Epidermal melanocyte (primary cell): Measurements from ENCODE around the gene EHBP1.

Experiments
- DNase-seq: peaks from one replicate; pipeline ENCODE4 v3.0.0; 2011; ENCODE audit warnings: low spot score; ENCODE audit not compliant: insufficient read length

EHBP1 gene

DNA sequence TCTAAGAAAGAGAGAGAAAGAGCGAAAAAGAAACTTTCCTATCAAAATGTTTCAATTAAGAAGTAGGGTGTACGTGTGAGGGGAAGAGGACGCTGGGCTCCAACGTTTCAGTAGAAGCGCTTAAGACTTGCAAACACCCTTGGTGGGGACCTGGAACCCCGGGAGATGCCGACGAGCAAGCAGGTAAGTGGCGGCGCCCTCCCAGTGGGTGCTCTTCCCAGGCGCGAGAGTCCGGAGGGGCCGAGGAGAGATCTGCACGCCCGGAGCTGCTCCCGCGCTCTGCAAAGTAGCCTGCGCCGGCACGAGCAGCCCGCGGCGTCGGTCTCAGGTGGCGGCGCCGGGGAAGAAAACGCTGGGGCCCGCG lies 344.4 kb downstream of the EHBP1 start:
- DNase-seq: no peak

DNA sequence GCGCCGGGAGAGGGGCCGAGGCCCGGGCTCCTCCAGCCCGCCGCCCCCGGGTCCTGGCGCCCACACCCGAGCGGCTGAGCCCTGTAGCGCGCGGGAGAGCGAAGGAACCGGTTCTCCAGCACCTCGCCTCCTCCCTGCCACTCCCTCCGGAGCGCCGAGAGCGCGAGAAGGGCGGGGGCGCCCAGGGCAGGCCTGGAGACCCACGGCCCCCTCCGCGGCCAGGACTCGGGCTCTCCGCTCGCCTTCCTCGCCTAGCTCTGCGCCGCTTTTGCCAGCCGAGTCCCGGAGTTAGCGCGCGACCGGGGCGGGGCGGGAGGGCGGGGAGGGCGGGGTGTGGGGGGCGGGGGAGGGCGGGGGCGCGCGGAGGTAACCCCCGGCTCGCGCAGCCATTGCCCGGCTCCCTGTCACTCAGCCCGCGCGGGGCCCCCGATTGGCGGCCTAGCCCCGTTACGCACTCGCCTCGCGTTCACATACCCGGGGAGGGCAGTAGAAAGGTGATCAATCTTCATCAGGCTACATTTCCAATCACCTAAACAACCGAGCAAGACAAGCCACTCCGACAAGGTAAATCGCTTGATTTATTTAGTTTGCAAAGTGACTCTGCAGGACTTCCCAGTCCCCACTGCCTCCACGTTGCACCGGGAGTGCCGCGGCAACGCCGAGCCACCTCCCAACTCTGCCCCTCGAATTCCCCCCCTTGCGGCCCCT lies 345.0 kb downstream of the EHBP1 start, which contains the start of gene OTX1:
Gene OTX1 (plus strand): TSS at position 497 of the 708 bp plus-strand sequence. CDS start 2,161 bp downstream, outside the sequence.
- no peak for DNase-seq

DNA sequence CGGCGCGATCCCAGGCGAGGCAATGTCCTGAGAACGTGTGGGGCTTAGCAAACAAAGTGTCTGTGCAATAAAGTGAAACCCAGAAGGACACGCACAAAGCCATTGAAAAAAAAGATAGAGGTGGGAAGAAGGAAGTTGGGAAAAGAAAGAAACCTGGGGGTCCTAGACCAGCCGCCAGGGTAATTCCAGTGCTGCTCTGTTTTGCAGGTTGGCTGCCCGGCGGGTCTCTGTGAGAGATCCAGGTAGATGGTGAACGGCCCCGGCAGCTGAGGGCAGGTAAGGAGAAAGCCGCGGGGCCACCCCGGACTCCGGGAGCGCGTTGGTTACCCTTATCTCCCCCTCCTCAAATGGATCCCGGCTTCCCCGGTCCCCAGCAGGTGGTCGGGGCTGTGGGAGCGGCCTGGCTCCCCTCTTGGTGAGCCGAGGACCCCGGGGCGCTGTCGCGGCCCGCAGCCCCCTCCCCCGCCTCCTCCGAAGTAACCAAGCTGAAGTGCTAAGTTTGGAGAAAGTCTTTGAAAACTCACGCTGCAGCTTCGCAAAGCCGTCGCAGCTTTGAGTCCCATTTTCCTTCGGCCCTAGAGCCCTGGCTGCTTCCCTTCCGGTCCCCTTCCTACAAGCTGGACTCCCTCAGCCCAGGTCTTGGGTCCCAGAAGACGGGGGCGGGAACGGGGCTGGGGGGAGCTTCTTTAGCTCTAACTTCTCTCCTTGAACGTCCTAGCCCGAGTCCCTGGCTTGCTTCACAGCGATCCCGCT lies 345.7 kb downstream of the EHBP1 start:
- no peak for DNase-seq

DNA sequence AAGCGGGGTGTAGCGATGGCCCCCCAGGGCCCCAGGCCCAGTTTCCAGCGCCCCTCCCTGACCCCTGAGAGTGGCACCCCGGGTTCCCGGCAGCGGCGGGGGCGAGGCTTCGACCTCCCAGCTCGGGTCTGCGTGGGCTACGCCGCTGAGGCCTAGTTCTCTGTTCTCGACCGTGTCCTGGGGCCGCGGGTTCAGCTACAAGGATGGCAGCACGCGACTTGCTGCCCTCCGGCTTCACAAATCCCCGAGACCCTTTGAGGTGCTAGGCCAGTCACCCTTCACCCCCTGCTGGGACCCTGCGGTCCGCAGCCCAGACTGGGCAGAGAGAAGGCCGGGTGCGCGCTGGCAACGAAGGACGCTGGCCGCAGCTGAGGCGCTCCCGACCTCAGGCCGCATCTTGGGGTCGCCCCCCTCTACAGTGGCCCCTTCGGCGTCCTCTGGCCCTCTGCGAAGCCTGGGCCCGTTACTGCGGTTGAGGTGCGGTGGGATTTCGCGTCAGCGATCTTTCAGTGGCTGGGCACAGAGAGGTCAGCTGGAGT lies 346.4 kb downstream of the EHBP1 start:
- no peak for DNase-seq

DNA sequence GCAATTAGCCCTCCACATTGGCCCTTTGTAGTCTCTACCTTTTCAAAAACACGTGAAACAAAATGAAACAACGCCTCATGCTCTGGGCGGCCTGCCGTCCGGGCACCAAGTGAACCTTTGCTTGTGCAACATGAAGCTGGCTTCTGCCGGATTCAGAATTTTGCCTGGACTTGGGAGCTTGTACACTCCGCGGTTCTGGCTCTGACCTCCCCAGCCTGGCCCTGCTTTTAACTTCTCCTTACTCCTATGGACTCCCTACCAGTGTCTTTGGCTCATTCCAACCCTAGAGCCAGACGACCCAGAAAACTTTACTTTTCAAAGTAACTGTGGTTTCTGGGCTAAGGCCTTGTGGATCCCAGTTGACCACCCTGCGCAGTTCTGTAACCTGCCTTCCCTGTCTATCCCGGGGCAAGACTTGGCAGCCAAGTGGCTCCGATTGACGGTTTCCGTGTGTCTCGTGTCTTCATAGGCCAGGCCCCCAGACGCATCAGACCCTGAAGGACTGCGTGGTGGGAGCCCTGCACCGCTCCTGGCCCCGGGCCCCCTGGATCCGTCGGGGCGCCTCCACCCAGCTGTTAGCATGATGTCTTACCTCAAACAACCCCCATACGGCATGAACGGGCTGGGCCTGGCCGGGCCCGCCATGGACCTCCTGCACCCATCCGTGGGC lies 347.0 kb downstream of the EHBP1 start:
- no peak for DNase-seq

DNA sequence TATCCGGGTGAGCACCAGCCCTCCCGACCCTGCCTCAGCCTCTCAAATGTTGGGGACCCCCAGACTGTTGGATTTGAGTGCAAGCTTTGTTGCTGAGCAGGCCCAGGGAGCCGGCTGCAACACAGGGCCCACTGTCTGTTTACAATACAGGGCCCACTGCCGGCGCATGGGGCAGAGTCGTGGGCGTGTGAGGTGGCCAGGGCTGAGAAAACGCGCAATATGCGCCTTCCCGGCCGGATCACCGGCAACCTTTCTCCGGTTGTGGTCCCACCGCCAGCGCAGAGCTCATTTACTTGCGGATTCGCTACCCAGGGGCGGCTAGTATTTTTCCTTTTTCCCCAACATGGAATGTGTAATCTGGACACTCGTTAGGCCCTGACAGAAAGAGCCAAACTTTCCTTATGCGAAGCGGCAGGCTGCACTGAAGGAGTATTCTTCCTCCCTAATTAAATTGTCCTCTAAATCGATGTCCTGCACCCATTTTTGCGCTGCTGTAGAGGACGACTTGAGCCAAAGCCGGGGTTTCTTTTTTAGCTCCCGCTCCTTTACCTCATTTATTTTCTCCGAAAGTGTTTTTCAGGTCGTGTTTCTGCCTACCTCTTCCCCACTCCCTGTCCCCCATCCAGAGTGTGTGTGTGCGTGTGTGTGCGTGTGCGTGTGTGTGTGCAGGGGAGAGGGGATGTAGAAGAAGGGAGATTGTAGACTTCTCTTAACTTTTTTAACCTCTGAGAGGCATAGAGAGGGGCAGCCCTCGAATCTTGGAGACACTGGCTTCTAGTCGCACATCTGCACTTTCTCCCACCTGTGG lies 347.8 kb downstream of the EHBP1 start:
- no peak for DNase-seq

DNA sequence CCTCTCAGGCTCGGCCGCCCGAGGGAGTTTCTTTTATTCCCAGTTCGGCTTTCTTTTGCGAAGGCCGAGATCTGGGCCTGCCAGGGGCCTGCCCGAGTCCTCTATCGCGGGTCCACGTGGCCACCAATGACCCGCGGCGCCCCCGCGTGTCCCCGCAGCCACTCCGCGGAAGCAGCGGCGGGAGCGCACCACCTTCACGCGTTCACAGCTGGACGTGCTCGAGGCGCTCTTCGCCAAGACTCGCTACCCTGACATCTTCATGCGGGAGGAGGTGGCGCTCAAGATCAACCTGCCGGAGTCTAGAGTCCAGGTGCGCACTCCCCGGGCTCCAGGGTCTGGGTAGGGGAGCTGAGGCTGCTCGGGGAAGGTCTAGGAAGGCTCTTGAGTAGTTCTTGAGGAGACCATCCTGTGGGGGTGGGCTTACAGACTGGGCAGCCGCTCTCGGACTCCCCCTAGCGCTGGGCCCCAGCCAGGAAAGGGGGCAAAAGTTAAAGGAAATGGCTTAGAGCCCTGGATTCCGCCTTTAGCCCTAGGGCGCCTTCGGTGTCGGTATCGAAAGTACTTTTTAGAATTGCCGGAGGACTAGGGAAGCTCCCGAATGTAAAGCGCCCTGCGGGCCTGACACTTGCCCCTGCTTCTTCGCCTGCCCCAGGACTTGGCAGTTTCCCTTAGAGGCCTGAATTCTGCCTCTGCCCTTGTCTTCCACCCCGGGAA lies 348.5 kb downstream of the EHBP1 start:
- DNase-seq: no peak

DNA sequence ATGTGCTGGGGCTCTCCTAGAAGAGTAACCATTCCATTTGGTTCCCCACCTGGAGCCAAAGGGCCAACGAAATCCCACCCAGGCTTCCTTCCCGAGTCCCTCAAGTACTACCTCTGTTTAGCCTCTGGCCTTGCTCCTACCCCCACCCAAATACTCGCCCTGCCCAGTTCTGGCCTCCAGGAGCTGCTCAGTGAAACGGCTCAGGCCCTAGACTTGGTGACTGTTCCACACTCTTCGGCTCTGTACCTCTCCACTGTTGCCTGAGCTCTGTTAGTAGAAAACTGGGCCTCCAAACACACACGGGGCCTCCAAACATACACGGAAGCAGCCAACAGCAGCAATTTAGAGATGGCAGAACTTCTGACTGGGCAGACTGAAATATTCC lies 349.3 kb downstream of the EHBP1 start:
- DNase-seq: no peak

DNA sequence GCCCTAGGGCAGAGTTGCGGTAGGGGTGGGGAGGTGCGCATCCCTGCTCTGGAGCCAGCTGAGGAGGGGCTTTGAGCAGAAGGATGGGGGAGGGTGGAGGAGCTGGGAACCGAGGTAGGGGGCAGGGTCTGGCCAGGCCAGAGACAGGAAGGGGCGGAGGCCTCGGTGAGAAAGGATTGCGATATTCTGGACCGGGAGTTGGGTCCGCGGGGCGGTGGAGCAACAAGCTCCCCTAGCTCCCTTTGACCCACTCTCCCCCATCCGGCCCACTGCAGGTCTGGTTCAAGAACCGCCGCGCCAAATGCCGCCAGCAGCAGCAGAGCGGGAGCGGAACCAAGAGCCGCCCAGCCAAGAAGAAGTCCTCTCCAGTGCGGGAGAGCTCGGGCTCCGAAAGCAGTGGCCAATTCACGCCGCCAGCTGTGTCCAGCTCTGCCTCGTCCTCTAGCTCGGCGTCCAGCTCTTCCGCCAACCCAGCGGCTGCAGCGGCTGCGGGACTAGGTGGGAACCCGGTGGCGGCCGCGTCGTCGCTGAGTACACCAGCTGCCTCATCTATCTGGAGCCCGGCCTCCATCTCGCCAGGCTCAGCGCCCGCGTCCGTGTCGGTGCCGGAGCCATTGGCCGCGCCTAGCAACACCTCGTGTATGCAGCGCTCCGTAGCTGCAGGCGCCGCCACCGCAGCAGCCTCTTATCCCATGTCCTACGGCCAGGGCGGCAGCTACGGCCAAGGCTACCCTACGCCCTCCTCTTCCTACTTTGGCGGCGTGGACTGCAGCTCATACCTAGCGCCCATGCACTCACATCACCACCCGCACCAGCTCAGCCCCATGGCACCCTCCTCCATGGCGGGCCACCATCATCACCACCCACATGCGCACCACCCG lies 350.0 kb downstream of the EHBP1 start:
- no peak for DNase-seq

DNA sequence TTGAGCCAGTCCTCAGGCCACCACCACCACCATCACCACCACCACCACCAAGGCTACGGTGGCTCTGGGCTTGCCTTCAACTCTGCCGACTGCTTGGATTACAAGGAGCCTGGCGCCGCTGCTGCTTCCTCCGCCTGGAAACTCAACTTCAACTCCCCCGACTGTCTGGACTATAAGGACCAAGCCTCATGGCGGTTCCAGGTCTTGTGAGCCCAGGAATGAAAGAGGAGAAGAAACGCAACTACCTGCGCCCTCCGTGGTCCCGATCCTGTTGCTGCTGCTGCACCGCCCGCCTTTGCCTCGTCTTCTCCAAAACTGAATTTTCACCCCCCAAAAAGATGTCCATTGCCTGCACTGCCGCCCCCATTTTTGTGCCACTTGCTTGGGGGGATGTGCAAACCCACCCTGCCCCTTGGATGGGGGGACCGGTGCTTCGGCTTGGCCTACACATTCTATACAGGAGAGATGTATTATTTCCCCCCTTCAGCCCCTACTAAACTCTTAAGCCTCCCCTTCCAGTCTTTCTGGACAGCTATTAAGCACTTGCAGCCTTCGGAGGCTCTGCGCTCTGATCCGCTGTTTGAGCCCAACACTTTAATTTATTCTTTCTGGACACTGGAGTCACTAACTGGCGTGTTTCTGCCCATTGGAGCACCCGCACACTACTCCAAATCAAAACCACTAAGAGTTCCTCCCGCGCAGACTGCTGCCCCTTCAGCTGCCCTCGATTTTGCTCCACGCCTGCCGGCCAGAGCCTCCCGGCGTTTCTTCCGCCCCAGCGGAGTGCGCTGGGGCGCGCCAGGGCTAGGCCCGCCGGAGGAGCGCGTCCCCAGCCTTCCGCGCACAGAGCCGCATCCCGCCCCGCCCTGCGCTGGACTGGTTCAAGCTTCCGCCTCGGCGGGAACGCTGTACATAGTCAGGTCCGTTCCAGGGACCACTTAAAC lies 350.9 kb downstream of the EHBP1 start:
- DNase-seq: no peak

DNA sequence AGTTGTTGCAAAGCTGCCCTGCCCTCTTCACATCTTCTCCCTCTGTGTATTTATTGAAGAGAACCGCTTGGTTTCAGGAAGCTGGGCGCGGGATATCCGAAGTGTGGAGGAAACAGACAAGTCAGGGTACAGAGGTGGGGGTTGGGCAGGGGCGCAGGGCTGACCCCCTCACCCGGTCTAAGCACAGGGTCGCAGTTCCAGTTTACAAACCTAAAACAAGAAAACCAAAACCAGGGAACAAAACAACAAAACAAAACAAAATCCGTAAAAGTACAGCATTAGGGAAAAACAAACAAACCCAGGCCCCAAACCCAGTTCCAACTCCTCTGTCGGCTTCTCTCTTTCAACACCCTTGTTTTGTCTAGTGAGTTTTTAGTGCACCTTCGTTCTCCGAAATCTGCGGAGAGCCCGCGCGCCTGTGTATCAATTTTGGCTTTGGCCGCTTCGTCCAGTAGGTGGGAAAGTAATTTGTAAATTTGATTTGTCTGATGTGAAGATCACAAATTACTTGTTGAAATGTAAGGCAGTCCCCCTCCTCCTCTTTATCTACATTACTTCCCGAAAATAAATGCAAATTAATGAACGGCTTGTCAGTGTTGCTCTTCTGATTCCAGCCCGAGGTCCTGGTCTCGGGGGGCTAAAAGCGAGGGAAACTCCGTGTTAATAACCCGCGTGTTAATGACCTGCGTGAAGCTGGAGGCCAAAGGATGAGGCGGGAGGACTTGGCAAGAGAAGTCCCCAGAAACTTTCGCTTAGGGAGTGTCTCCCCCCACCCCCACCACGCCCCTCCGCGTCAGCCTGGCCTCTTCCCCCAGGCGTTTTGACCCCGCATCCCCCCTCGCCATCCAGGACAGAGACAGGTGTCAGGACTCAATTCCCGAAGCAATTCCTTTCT lies 352.0 kb downstream of the EHBP1 start:
- no peak for DNase-seq

DNA sequence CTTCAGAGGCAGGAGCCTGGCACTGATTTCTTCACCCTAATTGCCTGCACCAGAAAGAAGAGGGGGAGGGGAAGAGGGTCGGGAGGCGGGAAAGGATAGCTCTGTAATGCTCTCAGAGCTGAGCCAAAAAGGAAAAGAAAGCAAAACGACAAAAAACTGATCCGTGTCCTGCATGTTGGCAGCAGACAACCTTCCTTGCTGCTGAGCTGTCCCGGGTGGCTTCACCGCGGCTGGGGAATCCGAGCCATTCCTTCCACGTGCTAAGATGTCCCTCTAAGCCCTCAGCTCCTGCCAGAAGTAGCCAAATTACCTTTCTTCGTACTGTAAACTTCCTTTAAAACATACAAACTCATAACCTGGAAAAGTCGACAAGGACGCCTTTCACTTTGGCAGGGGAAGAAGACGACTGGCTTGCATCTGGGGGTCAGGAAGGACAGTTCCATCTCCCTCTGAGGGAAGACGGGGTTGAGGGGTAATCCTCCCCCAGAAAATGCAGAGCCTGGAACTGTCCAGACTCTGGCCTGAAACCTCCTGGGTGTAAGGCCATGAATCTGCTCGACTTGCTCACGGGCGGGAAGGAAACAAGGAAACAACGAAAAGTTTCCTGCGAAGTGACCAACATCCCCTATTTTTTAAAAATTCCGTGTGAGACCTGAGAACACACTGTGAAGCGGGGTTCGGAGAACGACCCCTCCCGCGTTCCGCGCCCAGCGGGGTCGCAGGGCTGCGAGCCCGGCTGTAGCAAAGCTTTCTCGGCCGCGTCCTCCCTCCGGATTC lies 352.8 kb downstream of the EHBP1 start:
- no peak for DNase-seq

DNA sequence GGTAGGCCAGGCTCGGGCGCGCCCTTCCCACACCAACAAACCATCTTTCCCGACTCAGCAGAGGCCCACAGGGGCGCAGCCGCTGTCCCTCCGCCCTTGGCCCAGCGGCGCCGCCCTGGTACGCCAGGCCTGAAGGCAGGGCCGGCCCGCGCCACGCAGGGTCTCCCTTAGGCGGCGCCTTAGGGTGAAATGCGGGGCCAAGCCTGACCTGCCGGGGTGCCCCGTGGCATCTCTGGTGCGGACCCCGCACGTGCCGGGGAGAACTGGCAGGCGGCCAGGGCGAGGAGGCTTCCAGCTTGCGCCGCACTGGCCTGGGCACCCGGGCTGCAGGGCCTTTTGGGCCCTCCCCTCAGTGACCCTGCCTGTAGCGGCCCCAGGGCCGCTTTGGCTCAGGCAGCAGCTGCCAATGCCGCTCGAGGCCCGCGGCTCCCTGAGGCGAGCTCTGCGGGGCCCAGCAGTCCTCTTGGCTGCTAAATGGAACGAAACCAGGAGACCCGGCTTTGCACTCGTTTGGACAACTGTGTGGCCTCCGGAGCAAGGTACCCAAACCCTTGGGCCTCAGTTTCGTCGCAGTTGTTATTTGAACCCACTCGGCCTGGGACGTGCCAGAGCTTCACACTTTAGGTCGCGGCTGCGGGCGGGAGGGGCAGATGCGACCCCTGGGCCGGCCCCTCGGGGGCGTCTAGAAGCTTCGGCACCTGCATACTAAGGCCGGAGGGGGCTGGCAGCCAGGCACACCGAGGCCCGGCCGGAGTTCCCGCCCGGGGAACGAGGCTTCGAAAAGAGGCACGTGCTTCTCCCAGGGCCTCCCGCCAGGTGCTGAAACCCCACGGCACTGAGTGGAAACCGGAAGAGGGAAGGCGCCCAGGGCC lies 353.6 kb downstream of the EHBP1 start:
- DNase-seq: no peak

DNA sequence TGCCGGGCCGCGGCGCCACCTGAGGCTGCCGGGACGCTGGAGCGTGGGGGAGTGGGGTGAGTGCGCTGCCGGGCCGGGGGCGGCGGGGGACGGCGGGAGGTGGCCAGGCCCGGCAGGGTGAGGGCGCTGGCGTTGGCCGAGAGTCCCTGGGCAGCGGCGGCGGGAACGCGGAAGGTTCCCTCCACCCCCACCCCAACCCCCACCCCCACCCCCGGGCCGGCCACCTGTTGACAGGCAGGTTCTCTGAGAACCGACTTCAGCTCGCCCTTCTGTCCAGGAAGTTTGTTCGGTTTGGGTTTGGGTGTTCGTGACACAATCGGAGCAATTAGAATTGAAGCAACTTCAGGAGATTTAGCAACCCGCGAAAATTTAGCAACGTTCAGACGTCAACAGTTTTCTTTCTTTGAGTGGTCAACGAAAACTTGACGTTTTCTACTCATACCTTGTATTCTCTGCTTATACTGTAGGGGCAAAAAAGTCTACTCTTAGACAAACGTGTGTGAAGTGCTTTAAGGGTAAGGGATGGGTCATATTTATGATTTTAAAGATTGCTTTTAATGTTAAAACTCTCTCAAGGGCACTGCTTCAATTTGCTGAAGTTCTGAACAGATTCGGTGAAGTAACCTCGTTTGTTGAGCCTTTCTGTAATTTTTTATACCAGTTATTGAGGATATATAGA lies 354.4 kb downstream of the EHBP1 start:
- DNase-seq: no peak

DNA sequence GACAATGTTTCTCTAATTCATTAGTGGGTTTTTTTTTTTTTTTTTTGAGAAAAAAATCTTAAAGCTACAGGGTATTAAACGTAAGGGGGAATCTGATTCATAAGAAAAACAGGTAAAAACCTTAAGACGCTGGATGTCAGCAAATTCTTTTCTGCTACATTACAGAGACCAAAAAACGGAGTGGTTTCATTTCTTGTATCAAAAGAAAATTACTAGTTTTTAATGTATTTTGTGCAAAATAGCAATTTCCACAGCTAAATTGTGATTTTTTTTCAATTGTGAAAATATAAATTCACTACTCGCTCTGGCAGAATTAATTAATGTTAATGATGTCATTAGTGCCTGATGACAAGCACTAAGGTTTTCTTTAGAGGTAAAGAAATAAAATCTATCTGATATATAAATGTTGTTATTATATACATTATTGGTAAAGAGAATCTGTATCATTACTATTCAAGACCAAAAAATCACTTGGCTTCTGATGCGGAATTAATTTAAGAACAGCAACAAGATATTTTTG lies 355.0 kb downstream of the EHBP1 start:
- no peak for DNase-seq
